HEK293T (cell line): Measurements from ENCODE around the gene CLEC4F.

Experiments
- BHLHE40 ChIP-seq: fragments of 450-650 bp; IDR thresholded peaks from 2 replicates; pipeline ENCODE4 v1.6.1; 2016; ENCODE audit warnings: mild to moderate bottlenecking, moderate library complexity, borderline replicate concordance
- CTBP1 ChIP-seq: fragments of 450-650 bp; IDR thresholded peaks from 2 replicates; pipeline ENCODE4 v1.6.1; 2016; ENCODE audit warnings: borderline replicate concordance
- HDGF ChIP-seq: fragments of 450-650 bp; IDR thresholded peaks from 2 replicates; pipeline ENCODE4 v1.6.1; 2017; ENCODE audit warnings: antibody characterized with exemption, borderline replicate concordance
- NFRKB ChIP-seq: fragments of 450-650 bp; IDR thresholded peaks from 2 replicates; pipeline ENCODE4 v1.6.1; 2016; ENCODE audit warnings: mild to moderate bottlenecking, moderate library complexity
- ZNF384 ChIP-seq: fragments of 450-650 bp; IDR thresholded peaks from 2 replicates; pipeline ENCODE4 v1.6.1; 2016

- TF ChIP-seq BHLHE40 = no peak
- TF ChIP-seq CTBP1 = no peak
- no peak for TF ChIP-seq HDGF
- no peak for TF ChIP-seq NFRKB
- no peak for TF ChIP-seq ZNF384
Measured at GRCh38 chr2:70816726-70817125, 3.7 kb downstream of the CLEC4F start.
